Activated gamma-delta T cell (primary cell): Measurements from ENCODE around the gene GPR107.

Experiments used
- DNase-seq: peaks from one replicate; lab custom pipeline; 2025; lab: John Stamatoyannopoulos, UW

GPR107 gene

DNA sequence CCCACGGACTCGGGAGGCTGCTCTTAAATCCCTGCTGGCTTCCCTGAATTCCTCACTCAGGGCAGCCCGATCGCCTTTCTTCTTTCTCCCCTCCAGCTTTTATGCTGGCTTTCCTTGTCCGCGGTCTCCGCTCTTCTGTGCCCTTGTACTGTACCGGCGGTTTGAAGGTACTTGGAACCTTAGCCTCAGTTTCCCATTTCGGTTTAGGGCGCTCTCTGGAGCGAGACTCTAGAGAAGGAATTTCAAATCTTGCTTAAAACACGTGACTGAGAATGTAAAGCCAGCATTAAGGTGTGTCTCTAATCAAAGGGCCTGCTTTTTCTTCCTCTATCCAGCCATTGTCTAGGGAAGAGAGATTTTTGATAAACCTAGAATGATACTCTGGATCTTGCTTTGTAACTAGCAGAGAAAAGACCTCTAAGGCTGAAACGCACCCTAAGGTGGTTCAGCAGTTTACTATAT lies 650 bp downstream of the GPR107 start:
- no peak for DNase-seq

DNA sequence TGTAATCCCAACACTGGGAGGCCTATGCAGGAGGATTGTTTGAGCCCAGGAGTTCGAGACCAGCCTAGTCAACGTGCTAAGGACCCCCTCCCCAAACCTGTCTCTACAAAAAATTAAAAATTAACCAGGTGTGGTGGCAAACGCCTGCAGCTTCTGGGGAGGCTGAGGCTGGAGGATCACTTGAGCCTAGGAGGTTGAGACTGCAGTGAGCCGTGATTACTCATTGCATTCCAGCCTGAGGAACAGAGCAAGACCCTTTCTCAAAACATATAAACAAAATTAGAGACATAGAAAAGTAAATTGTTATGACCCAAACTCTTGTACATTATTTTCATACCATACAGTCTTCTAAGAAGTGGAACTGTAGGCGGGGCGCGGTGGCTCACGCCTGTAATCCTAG lies 1.1 kb downstream of the GPR107 start:
- DNase-seq: no peak

DNA sequence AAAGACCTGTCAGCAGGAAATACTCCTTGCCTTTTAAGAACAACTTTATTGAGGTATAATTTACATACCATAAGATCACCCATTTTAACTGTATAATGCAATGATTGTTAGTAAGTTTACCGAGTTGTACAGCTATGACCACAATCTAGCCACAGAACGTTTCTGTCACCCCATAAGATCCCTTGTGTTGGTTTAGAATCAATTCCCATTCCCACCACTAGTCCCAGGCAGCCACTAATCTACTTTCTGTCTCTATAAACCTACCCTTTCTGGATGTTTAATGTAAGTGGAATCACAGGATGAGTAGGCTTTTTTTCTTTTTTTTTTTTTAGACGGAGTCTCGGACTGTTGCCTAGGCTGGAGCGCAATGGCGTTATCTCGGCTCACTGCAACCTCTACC lies 4.4 kb downstream of the GPR107 start:
- no peak for DNase-seq

DNA sequence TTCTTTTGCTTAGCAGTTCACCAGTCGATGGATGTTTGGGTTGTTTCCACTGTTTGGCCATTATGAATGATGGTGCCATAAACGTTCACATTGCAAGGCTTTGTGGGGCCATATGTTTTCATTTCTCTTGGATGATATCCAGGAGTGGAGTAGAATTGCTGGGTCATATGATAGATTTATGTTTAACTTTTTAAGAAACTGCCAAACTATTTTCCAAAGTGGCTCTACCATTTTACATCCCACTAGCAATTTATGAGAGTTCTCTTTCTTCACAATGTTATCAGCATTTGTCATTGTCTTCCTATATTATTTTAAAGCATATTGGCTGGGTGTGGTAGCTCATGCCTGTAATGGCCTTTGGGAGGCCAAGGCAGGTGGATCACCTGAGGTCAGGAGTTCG lies 5.2 kb downstream of the GPR107 start:
- no peak for DNase-seq

DNA sequence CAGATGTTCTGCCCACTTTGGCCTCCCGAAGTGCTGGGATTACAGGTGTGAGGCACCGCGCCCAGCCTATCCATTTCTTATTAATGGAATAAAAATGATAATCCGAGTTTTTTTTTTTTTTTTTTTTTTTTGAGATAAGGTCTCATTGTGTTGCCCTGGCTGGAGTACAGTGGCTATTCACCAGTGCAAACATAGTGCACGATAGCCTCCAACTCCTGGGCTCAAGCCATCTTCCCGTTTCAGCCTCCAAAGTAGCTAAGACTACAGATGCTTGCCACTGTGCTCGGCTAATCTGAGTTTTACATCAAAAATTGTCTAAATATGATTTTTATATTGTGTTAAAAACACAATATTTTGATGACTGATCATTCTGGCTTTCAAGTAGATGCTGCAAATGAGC lies 6.6 kb downstream of the GPR107 start:
- DNase-seq: no peak

DNA sequence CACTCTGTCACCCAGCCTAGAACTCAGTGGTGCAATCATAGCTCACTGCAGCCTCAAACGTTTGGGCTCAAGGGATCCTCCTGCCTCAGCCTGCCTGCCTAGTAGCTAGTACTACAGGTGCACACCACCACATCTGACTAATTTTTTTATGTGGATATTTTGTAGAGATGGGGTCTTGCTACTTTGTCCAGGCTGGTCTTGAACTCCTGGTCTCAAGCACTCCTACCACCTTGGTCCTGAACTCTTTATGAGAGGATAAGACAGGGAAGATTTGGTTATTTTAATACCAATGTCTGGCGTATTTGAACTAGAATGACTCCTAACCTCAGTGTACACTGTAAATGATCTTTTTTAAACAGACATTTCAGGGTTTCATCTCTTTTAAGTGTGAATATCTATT lies 9.0 kb downstream of the GPR107 start:
- no peak for DNase-seq

DNA sequence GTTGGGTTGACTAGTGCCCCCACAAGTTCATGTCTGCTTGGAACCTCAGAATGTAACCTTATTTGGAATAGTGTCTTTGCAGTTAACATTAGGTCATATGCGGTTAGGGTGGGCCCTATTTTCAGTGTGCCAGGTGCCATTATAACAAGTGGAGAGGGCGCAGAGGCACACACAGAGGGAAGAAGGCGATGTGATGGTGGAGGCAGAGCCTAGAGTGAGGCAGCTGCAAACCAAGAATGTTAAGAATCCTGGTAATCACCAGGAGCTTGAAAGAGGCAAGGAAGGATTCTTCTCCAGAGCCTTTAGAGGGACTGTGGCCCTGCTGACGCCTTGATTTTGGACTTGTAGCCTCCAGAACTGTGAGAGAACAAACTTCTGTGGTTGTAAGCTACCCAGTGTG lies 10.9 kb downstream of the GPR107 start:
- no peak for DNase-seq

DNA sequence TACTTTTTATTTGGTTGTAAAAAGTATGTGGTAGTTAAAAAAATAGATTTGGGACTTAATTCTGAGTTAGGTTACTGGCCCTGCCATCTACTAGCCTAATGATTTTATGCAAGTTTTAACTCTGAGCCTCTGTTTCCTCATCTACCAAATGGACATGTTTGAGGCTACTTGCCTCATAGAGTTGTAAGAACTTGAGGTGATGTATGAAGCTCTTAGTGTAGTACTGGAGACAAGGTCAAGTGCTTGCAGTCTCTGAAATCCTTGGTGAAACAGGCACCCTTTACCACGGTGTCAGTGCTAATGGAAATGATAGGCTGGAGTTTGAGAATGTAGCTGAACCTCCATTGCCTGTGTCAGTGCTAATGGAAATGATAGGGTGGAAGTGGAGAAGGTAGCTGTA lies 15.3 kb downstream of the GPR107 start:
- no peak for DNase-seq

DNA sequence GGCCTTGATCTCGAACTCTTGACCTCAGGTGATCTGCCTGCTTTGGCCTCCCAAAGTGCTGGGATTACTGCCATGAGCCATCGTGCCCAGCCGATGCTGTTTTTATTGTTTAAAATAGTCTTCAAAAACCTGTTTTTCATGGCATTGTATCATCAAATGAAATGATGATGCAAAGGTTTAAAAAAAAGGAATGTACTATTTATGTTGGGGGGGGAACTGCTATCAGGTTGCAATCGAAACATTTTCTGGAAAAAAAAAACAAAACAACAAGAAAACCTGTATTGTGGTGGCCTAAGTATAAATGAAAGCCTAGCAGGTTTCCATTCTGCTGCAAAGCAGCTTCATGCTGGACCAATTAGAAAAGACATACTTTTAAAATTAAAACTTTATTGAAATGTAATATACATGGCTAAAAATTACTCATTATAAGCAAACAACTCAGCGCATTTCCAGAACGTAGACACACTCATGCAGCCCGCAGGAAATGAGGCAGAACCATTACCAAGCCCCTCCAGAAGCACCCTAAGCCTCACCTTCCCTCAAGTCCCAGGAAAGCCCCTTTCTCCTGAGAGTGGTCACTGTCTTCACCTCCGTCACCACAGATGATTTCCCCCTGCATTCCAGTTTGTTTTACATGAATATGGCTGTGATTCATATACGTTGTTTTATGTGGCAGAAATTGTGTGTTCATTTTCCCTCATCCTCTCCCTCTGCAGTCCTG lies 19.0 kb downstream of the GPR107 start:
- DNase-seq: no peak

DNA sequence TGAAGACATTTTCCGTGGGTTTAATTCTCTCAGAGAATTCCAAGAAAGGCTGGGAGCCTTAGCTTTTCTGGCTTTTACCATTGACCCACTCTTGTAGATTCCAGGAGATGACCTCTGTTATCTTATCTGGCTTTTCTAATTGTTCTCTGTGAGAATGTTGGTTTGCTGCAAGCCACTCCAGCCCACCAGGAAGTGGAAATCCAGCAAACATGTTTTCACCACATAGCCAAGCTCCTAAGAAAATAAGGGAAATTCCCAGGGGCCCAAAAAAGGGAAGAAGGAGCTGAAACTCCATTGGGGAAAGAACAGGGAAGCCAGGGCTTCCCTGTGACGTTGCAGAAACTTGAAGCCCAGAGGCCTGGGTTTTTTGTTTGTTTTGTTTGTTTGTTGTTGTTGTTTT lies 19.7 kb downstream of the GPR107 start:
- no peak for DNase-seq

DNA sequence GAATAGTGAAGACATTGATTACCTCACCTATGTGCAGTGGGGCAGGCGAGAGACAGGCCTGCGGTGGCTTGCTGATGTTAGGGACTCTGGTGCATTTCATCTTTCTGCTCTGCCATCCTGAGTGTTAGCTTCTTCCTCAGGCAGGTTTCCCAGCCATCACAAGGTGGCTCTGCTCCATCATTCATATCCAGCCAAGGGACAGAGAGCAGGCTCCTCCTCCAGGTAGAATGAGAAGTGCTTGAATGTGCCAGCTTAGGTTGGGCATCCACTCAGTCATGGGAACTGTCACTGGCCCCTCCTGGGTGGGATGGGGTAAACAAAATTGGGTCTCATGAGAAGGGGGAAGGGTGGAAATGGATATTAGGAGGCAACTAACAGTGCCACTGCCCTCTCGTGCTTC lies 24.8 kb downstream of the GPR107 start:
- no peak for DNase-seq

DNA sequence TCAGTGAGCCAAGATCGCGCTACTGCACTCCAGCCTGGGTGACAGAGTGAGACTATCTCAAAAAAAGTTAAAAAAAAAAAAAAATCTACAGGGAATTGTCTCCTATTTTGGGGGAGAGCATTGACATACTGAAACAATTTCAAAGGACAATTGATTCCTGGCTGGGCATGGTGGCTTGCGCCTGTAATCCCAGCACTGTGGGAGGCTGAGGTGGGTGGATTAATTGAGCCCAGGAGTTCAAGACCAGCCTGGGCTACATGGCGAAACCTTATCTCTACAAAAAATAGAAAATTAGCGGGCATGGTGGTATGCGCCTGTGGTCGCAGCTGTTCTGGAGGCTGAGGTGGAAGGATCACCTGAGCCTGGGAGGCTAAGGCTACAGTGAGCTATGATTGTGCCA lies 30.6 kb downstream of the GPR107 start:
- no peak for DNase-seq

DNA sequence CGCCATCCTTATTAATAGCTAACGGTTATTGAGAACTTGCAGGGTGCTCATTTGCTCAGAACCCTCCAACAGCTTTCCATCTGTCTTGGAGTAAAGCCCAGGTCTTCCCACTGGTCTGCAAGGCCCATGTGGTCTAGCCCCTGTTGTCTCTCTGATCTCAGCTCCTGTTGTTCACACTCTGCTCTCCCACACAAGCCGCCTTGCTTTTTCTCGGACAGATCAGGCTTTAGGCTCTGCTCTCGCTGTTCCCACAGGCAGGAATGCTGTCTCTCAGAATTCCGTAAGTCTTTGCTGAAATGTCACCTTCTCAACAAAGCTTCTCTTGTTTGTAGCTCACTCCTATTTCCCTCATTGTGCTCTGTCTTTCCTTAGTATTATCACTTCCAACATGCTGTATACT lies 34.3 kb downstream of the GPR107 start:
- DNase-seq: no peak

DNA sequence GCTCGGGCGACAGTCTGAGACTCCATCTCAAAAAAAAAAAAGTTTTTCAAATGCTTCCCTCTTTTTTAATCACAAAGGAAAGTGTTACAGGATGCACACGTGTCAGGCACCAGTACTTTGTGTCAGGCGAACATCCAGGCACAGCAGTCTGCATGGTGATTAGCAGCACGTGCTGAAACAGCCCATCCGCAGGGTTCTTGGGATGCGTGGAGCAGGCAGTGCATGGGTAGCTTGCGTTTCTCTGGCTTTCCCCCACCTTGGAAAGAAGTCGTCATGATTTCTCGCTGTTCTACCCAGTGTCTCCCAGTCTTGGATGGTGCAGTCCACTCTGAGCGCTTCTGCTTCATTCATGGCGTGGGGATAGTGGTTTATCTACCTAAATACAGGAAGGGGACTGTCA lies 35.4 kb downstream of the GPR107 start:
- no peak for DNase-seq

DNA sequence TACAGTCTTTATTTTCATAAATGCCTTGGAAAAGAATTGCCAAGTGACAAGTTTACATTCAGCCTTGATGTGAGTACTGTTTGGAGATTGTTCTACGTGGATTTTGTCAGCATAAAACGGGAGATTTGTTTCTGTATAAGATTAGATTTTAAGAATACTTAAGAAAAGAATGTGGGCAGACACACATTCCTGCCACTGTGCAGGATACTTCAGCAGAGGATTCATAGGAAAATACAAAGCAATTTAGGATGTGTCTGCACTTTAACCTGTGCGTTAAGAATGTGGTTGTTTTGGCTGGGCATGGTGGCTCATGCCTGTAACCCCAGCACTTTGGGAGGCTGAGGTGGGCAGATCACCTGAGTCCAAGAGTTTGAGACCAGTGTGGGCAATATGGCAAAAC lies 37.2 kb downstream of the GPR107 start:
- no peak for DNase-seq

DNA sequence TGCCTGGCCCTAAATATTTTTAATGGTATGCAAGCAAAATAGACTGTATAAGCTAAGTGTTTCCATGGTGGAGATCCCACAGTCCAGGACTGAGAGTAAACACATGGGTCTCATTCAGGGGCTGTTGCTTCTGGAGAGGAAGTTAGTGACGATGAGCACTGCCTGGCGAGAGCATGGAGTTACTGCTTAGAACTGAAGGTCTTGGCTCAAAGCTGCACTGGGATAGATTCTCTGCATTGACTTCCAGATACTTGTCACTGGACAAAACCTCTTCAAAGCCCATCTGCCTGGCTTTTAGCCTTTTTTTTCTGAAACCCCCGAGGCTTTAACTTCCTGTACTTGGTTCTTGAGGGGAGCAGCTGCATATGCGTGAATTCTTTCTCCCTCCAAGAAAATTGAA lies 39.2 kb downstream of the GPR107 start:
- no peak for DNase-seq

DNA sequence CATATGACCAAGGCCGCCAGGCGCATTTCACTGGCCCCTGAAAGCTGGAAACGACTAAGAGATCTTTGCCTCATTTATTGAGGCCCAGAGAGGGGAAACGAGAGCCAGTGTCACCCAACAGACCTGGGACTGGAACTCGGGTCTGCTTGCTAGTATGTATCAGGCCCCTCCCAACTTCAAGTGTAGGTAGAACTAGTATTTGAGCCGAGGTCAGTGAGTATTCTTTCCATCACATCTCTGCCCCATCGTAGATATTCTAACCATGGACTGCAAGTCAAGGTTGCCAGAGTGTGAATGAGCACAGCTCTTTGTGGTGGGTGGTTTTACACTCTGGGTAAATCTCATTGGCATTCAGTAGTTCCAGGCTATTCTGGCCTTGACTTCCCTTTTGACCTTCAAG lies 42.2 kb downstream of the GPR107 start:
- DNase-seq: no peak

DNA sequence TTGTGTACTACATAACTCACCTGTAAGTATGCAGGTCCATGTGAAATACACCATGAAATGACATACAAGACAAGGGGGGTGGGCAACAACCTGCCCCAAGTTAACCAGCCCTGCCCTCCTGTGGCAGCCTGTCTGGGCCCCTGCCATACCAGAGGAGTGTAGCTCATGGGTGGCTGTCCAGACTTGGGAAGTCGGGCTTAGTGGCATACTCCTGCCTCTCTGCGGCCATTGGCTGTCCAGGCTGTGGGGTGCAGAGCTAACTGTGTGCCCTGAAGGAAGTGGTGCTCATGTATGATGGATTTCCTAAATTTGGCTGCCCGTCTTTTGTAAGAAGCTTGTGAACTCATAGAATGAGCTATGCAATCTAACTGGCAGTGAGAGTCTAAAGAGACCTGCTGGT lies 47.0 kb downstream of the GPR107 start:
- DNase-seq: no peak

DNA sequence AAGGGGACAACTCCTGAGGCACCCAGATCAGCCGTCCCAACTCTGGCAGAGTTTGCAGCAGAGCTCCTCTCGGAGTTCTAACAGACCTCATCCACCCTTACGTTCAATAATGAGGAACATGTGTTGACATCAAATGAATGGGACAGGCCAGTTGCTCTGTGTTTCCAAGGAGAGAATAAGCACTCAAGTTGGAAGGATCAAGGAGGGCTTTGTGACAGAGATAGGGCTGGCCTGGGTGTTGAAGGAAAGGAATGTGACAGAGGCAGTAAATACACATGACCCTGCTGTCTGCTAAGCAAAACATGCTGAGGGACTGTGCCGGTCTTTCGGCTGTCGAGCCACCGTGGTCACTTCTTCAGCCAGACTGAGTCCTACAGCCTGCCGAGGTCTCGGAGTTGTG lies 48.2 kb downstream of the GPR107 start:
- no peak for DNase-seq

DNA sequence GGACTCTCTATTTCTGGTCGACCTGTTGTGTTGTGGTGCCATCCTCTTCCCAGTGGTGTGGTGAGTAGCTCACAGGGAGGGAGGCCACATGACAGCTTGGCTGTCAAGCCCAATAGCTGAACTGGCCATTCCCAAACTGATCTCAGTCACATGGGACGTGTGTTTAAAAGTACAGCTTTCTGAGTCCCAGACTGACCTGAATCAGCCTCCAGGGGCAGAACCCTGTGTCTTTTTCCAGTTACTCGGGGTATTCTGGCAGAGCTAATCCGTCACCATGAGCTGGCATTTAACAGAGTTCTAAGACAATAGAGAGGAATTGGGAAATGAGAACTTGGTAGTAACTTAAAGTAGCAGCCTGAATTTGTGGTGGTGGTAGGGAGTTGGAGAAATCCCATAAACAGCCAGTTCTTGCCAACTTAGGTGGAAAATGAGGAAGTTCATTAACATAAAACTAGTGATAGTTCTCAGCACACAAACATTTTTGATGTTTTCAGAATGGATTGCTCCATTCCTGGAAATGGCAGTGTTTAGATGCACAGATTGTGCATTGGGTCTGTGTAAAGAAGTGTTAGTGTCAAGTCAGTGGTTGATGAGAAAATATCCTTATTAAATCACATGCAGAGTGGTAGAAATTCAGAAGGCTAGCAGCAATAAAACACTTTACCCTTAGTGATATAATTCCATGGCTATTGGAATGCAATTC lies 50.9 kb downstream of the GPR107 start:
- DNase-seq: no peak

DNA sequence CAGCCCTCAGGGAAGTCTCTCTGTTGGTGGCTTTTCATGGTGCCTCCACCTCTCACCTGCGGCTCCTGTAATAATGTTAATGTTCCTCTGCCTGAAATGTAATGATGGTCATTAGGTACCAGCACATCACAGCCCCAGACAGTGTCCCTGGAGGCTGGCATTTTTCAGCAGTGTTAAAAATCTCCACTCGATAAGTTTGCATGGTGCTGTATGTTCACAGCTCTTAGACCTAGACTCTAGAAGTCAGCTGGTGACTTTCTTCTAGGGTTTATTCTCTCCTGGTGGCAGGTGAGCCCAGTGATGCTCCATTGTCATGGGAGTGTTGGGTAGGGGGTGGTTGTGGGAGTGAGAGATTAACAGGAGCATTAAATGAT lies 53.1 kb downstream of the GPR107 start:
- DNase-seq: no peak

DNA sequence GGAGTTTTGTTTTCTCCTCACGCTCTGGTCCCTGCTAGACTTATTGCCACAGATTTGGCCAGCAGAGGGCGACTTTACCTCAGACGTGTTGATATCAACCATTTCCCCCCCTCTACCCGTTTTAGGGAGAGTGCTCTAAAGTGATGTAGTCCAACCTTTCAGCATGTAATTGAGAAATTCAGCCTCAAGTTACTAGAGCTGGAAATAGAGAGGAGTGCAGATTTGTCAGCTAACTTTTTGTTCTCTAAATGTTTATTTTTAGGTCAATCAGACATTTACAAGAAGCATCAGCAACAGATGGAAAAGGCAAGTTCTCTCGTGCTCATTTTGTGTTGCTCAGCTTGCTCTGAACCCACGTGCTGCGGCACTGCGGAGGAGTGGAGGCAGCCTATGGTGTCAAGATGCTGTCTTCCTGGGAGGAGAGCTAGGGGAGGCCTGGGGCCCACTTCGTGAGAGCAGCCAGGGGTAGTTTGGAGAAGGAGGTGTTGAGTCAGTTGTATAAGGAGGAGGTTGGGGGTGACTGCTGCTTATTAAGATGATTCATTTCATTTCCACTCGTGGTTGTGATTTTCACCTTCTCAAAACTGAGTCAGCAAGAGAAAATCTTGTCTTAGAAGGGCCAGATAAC lies 53.6 kb downstream of the GPR107 start:
- no peak for DNase-seq

DNA sequence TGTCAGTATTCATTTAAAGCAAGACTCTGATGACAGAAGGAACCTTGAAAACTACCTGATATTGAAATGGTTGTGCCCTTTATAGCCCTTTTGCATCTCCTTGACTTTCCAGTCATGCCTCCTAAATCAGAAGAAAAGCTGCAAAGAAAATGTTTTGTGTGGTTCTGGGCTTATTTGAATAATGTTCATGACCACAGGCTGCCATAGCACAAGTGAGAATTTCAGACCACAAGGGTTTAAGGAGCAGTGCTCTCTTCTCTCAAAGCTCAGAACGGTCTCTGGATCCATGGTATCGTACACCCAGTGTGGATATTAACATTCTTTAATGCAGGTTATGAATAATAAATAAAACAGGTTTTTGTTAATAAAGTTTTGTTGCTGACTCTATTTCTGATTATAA lies 54.2 kb downstream of the GPR107 start:
- DNase-seq: no peak
